ENCODE data around the gene DOCK2. TPM values are rescaled to one million over a fixed set of nuclear protein-coding genes. Genes with fewer than 3 reads are reported as not detected.

DOCK2 gene
- total and polyA plus RNA-seq, 2 donors (not counting 3 experiments of a cell fraction or from before 2014, with no cell fraction given), result 0.62 to 4.8 TPM

GRCh38 chr5:169906745-169907649 is 269.9 kb downstream of the DOCK2 start:
- H4K20me1 ChIP-seq (replicated peaks; ENCODE audit: control insufficient read depth, extremely low read depth, insufficient read depth, low read length), result no peaks in the 10 kb centered on the region
- H3K79me2 ChIP-seq (ENCODE audit: control insufficient read depth, insufficient read depth, low read length), result peaks cover 3% of the 10 kb centered on the region
- FAIRE-seq (no peak), DNase-seq (ENCODE audit: low read depth, low spot score) (no peak)
- no peaks in the 10 kb centered on the region for H3K4me1 ChIP-seq (ENCODE audit: control insufficient read depth, extremely low read depth, insufficient read depth, low read length)
- H3K9me1 ChIP-seq (replicated peaks; ENCODE audit: control insufficient read depth, extremely low read depth, insufficient read depth, low read length), result no peaks in the 10 kb centered on the region
- no peaks in the 10 kb centered on the region for H3K9me3 ChIP-seq (replicated peaks; ENCODE audit: control insufficient read depth, insufficient read depth, low read length)
- no peak overlapping the region for H3K4me3 ChIP-seq (replicated peaks in 1 of 3; ENCODE audit: insufficient read depth in 1 of 3, low read depth in 1 of 3, low read length in 3 of 3)
- H3K4me2 ChIP-seq (ENCODE audit: insufficient read depth, low read length), result no peak overlapping the region
- H2AFZ ChIP-seq (ENCODE audit: low read depth, low read length), result no peak overlapping the region
- H3K9ac ChIP-seq (replicated peaks; ENCODE audit: extremely low read depth, insufficient read depth, low read length), result no peak overlapping the region
- ChIA-PET CTCF (interaction anchor here (3.2 kb wide), 1 partner anchor 74 kb away, joined by 18 read pairs; the partner anchor contains the start of gene INSYN2B), POLR2A (no interaction called here)
- no peaks in the 10 kb centered on the region for H3K36me3 ChIP-seq (ENCODE audit: control insufficient read depth in 2 of 2, extremely low read depth in 1 of 2, insufficient read depth in 2 of 2, low read length in 2 of 2)
- TF ChIP-seq POLR2A (IDR thresholded peaks at IDR 0.05; ENCODE audit: low read depth, low read length) (no peak), EZH2 (IDR thresholded peaks at IDR 0.05; ENCODE audit: borderline replicate concordance, low read depth, low read length, severe bottlenecking) (no peak), FOS (IDR thresholded peaks at IDR 0.05; ENCODE audit: borderline replicate concordance, insufficient read depth, low read length) (no peak), MAX (IDR thresholded peaks at IDR 0.05; ENCODE audit: insufficient read depth, insufficient read length) (no peak), JUN (IDR thresholded peaks at IDR 0.05; ENCODE audit: borderline replicate concordance, insufficient read depth, insufficient read length, low read depth) (no peak), POLR2AphosphoS5 (IDR thresholded peaks at IDR 0.05; ENCODE audit: insufficient read depth, low read depth, low read length) (no peak), GATA2 (IDR thresholded peaks at IDR 0.05; ENCODE audit: insufficient read depth, insufficient read length, low read depth, low read length) (no peak), MYC (IDR thresholded peaks at IDR 0.05; ENCODE audit: low read depth, low read length) (no peak)
- TF ChIP-seq, protein P1, sequence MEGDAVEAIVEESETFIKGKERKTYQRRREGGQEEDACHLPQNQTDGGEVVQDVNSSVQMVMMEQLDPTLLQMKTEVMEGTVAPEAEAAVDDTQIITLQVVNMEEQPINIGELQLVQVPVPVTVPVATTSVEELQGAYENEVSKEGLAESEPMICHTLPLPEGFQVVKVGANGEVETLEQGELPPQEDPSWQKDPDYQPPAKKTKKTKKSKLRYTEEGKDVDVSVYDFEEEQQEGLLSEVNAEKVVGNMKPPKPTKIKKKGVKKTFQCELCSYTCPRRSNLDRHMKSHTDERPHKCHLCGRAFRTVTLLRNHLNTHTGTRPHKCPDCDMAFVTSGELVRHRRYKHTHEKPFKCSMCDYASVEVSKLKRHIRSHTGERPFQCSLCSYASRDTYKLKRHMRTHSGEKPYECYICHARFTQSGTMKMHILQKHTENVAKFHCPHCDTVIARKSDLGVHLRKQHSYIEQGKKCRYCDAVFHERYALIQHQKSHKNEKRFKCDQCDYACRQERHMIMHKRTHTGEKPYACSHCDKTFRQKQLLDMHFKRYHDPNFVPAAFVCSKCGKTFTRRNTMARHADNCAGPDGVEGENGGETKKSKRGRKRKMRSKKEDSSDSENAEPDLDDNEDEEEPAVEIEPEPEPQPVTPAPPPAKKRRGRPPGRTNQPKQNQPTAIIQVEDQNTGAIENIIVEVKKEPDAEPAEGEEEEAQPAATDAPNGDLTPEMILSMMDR (IDR thresholded peaks at IDR 0.05; ENCODE audit: extremely low read depth in 1 of 2, insufficient read depth in 1 of 2, low read depth in 1 of 2, low read length in 2 of 2), result no peak
- dilution Hi-C loops (cut with MboI; ENCODE audit: extremely low pct_ligation_motif_present, low sequenced_read_pairs) (no loop called here), intact Hi-C loops (cut with micrococcal nuclease) (no loop called here)
- no peak overlapping the region for H3K27ac ChIP-seq (ENCODE audit: insufficient read depth, low read depth, low read length)
- no TSS peak for BruUV-seq (replicated peaks)
- H3K27me3 ChIP-seq (ENCODE audit: control insufficient read depth in 2 of 2, insufficient read depth in 2 of 2, low read length in 2 of 2), result no peaks in the 10 kb centered on the region
